ENCODE results near the gene ACSS1. TPM values are rescaled to one million over a fixed set of nuclear protein-coding genes. Genes with fewer than 3 reads are reported as not detected.
A peak's percentile ranks its signal among the peaks of the same experiment; 100 is the strongest.

Gene ACSS1
- total RNA-seq, 1 donor from 2014 or later, result 19.5 TPM

DNA sequence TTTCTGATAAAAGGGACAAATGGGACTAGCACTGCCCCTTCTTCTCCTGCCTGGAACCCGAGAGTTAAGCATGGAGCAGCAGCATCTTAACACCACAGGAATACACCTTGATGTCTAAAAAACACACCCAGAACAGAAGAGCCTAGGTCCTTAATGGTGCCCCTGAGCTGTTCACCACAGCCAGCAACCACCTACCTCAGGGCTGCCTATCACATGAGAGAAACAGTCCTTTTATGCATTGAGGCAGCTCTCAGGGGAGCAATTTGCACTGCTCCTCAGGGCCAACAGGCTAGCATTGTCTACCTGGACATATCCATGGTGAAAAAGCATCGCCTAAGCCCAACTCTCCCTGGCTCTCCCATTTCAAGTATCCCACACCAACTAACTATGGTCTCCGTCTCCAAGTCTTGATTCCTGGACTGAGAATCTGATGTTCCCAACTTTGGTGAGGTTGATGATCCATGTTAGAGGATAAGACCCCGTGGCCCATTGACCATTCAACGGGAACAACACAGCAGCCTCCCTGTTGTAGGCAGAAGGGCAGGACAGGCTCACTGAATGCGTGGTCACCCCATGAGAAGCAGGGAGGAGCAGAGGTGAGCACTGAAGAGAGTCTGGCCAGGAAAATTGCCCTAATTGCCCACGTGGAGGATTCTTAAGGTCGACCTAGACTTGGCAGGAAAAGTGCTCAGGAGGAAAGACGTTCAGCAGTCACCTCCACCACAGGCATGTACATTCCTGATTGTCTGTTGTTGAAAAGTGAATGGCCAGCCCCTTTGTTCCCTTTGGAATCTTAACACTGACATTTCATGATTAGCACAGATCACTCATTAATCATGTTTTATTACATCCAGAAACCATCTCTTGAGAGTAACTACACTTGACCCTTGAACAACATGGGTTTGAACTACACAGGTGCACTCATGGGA is 61.2 kb downstream of the ACSS1 start:
- peaks cover 0 to 13% of the 10 kb centered on the region in 2 donors for H3K4me1 ChIP-seq
- TF ChIP-seq, protein P1, sequence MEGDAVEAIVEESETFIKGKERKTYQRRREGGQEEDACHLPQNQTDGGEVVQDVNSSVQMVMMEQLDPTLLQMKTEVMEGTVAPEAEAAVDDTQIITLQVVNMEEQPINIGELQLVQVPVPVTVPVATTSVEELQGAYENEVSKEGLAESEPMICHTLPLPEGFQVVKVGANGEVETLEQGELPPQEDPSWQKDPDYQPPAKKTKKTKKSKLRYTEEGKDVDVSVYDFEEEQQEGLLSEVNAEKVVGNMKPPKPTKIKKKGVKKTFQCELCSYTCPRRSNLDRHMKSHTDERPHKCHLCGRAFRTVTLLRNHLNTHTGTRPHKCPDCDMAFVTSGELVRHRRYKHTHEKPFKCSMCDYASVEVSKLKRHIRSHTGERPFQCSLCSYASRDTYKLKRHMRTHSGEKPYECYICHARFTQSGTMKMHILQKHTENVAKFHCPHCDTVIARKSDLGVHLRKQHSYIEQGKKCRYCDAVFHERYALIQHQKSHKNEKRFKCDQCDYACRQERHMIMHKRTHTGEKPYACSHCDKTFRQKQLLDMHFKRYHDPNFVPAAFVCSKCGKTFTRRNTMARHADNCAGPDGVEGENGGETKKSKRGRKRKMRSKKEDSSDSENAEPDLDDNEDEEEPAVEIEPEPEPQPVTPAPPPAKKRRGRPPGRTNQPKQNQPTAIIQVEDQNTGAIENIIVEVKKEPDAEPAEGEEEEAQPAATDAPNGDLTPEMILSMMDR (IDR thresholded peaks at IDR 0.05), result no peak
- H3K27ac ChIP-seq, result no peak overlapping the region
- H3K36me3 ChIP-seq, result no peaks in the 10 kb centered on the region
- intact Hi-C loops (cut with DNase I), result loop anchor here (5.0 to 10.0 kb wide), 2 partner anchors 36 to 1642 kb away; partner anchors contain the start of gene NXT1
- DNase-seq (ENCODE audit: low spot score in 2 of 2), result peak in 1 of 2 donors; percentile 62
- no peak overlapping the region for H3K4me3 ChIP-seq
- no peaks in the 10 kb centered on the region for H3K27me3 ChIP-seq
- no peaks in the 10 kb centered on the region for H3K9me3 ChIP-seq

- intact Hi-C loops (cut with DNase I), result loop anchor here (1.0 to 10.0 kb wide), 3 partner anchors 36 to 1641 kb away; partner anchors contain the start of gene NXT1
- H3K9me3 ChIP-seq, result no peaks in the 10 kb centered on the region
- peak in 1 of 2 donors; percentile 35 for DNase-seq (ENCODE audit: low spot score in 2 of 2)
- no peaks in the 10 kb centered on the region for H3K36me3 ChIP-seq
- TF ChIP-seq, protein P1 (IDR thresholded peaks at IDR 0.05), result no peak
- H3K4me1 ChIP-seq, result peaks cover 0 to 19% of the 10 kb centered on the region in 2 donors
- no peaks in the 10 kb centered on the region for H3K27me3 ChIP-seq
- no peak overlapping the region for H3K4me3 ChIP-seq
- H3K27ac ChIP-seq, result no peak overlapping the region
Measured at GRCh38 chr20:24995741-24996448, 62.0 kb downstream of the ACSS1 start.

DNA sequence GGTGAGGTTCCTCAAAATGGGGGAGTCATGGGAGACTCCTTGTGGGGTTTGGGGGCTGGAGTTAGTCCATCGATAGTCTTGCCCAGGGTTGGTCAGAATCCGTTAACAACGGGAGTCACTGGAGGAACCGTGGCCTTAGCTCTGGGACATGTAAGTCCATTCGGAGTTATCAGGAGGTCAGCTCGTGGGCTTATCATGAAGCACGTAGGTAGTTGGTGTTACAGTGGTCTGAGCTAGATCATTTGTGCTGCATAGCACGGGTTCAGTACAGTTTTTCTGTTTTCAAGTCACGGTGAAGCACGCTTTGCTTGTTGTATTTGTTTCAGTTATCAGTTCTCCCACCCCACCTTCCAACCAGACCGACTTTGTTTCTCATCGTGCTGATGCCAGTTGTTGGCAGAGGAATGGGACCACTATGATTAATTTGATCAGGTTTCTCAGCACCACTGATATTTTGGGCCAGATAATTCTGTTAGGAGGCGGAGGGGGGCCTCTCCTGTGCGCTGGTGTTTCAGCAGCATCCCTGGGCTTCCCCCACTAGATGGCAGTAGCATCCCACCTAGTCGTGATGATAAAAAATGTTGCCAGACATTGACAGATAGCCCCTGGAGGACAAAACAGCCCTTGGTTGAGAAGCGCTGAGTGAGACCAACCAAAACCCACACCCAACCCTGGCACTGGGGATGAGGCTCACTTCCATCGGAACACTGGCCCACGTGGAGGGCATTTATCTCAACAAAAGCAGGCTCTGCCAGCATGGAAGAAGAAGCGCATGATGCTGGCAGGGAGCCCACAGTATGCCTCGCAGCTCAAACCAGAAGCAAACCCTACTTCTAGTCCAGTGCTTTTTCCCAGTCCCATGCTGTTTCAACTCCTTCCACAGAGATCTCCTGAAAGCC is 63.2 kb downstream of the ACSS1 start:
- Histone ChIP-seq H3K36me3 (no peaks in the 10 kb centered on the region), H3K27me3 (no peaks in the 10 kb centered on the region), H3K27ac (no peak overlapping the region), H3K4me1 (peaks cover 0 to 17% of the 10 kb centered on the region in 2 donors), H3K4me3 (peak overlapping the region; percentile 3 to 23), H3K9me3 (no peaks in the 10 kb centered on the region)
- peak in 1 of 2 donors; percentile 89 for DNase-seq (ENCODE audit: low spot score in 2 of 2)
- intact Hi-C loops (cut with DNase I), result loop anchor here (1.0 to 10.0 kb wide), 8 partner anchors 38 to 1640 kb away; partner anchors contain the start of genes CST3, ENTPD6, NXT1 and ZNF337
- TF ChIP-seq, protein P1 (IDR thresholded peaks at IDR 0.05), result peak; percentile 91 to 95 (median 94)

DNA sequence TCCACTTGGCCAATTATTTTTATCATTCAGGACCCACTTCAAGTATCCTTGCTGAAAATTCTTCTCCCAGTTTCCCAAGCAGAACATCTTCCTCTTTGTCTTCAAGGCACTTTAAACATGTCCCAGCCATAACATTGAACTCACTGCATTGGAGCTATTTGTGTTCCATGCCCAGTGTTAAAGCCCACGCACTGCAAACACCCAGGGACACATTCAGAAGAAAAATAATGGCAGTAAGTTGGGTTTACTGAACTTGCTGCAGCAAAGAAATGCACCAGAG is 63.8 kb downstream of the ACSS1 start:
- no peaks in the 10 kb centered on the region for H3K36me3 ChIP-seq
- DNase-seq (ENCODE audit: low spot score in 2 of 2), result no peak
- H3K4me3 ChIP-seq, result no peak overlapping the region
- intact Hi-C loops (cut with DNase I), result loop anchor here (1.0 to 10.0 kb wide), 6 partner anchors 185 to 1639 kb away; partner anchors contain the start of genes CST3, ENTPD6, NXT1 and ZNF337
- H3K27me3 ChIP-seq, result no peaks in the 10 kb centered on the region
- H3K27ac ChIP-seq, result peak overlapping the region; percentile 96 to 99
- H3K4me1 ChIP-seq, result peaks cover 0 to 17% of the 10 kb centered on the region in 2 donors
- TF ChIP-seq, protein P1 (IDR thresholded peaks at IDR 0.05), result no peak
- H3K9me3 ChIP-seq, result no peaks in the 10 kb centered on the region

All from ascending aorta (tissue), 2 donors.